GM12878 (cell line): ENCODE data around the gene KIFBP. TPM values are rescaled to one million over a fixed set of nuclear protein-coding genes. Genes with fewer than 3 reads are reported as not detected.

ENCODE experiments used
- ATAC-seq: fragments of 200-7000 bp; cut with Tn5 transposase; 3 replicates; pipeline ENCODE4 v1.9.1; 2020; ENCODE audit warnings: mild to moderate bottlenecking, moderate library complexity
- BruUV-seq: library from RNA; stranded (reverse); fragments of 400-500 nt; replicated peaks from 2 replicates; lab custom pipeline; 2021; lab: Mats Ljungman, UMichigan
- CTCF ChIA-PET: fragments of 300-600 bp; sonication (Branson Sonifier 250); formaldehyde crosslinking; extraction: SDS; loops from one replicate; lab custom pipeline; 2021; ENCODE audit warnings: inconsistent platforms; lab: Yijun Ruan, JAX
- POLR2A ChIA-PET: fragments of 350-600 bp; formaldehyde crosslinking; extraction: SDS; loops from one replicate; lab custom pipeline; 2021; ENCODE audit warnings: inconsistent platforms; lab: Charles Lee
- RAD21 ChIA-PET: fragments of 300-600 bp; sonication (Branson Sonifier 250); formaldehyde crosslinking; loops from one replicate; lab custom pipeline; 2023; ENCODE audit warnings: antibody characterized with exemption; ENCODE audit not compliant: unreplicated experiment; lab: Charles Lee
- SMC1A ChIA-PET: fragments of 300-600 bp; sonication (Branson Sonifier 250); formaldehyde crosslinking; loops from one replicate; lab custom pipeline; 2023; ENCODE audit not compliant: unreplicated experiment, uncharacterized antibody; lab: Charles Lee
- DNase-seq: peaks from one replicate; pipeline ENCODE4 v3.0.0-alpha.2; 2011; ENCODE audit warnings: low read depth, low spot score
- FAIRE-seq: peaks from 3 replicates; lab custom pipeline; 2011; peaks lifted over from hg19 to GRCh38; lab: Jason Lieb, UNC
- H2AFZ ChIP-seq: 2 replicates; pipeline ENCODE4 v1.6.0; 2011; ENCODE audit warnings: low read depth, low read length, control low read depth; ENCODE audit not compliant: control insufficient read depth
- H3K27ac ChIP-seq: 2 replicates; pipeline ENCODE4 v1.5.1; 2011; ENCODE audit warnings: control low read depth; ENCODE audit not compliant: control insufficient read depth, insufficient read depth
- H3K27me3 ChIP-seq, 2 experiments: replicated peaks in 1 of 2; 2 replicates each; pipeline versions ENCODE4 v1.6.0 to v1.6.1; 2011; ENCODE audit warnings: low read length in 1 of 2; ENCODE audit not compliant: control insufficient read depth in 2 of 2, insufficient read depth in 2 of 2
- H3K36me3 ChIP-seq, 2 experiments: 2 replicates each; pipeline ENCODE4 v1.5.1; 2011; ENCODE audit warnings: low read length in 1 of 2; ENCODE audit not compliant: control insufficient read depth in 2 of 2, insufficient read depth in 2 of 2
- H3K4me1 ChIP-seq: 2 replicates; pipeline ENCODE4 v1.6.1; 2011; ENCODE audit warnings: mild to moderate bottlenecking, low read length, moderate library complexity, mixed read lengths; ENCODE audit not compliant: control insufficient read depth, insufficient read depth
- H3K4me2 ChIP-seq: 2 replicates; pipeline ENCODE4 v1.6.0; 2011; ENCODE audit warnings: control low read depth; ENCODE audit not compliant: control insufficient read depth, insufficient read depth
- H3K4me3 ChIP-seq: fragments of 200-600 bp; sonication (generic); 2 replicates; pipeline ENCODE4 v1.5.1; 2016
- H3K79me2 ChIP-seq: 2 replicates; pipeline ENCODE4 v1.6.0; 2011; ENCODE audit warnings: low read length; ENCODE audit not compliant: control insufficient read depth, insufficient read depth
- H3K9ac ChIP-seq: 2 replicates; pipeline ENCODE4 v1.8.0; 2011; ENCODE audit warnings: low read length, control low read depth, mixed read lengths; ENCODE audit not compliant: control insufficient read depth, insufficient read depth
- H3K9me3 ChIP-seq: replicated peaks from 3 replicates; pipeline ENCODE4 v1.5.1; 2011; ENCODE audit warnings: mild to moderate bottlenecking, low read length; ENCODE audit not compliant: control insufficient read depth, insufficient read depth
- H4K20me1 ChIP-seq: 2 replicates; pipeline ENCODE4 v1.6.0; 2011; ENCODE audit not compliant: control insufficient read depth, insufficient read depth
- CUX1 ChIP-seq: IDR thresholded peaks from 2 replicates; pipeline ENCODE4 v1.6.1; 2012; ENCODE audit warnings: improper control_type of control experiment, low read depth, low read length; ENCODE audit not compliant: insufficient replicate concordance
- E4F1 ChIP-seq: fragments of 450-650 bp; IDR thresholded peaks from 2 replicates; pipeline ENCODE4 v1.6.1; 2018; ENCODE audit warnings: borderline replicate concordance, mild to moderate bottlenecking; ENCODE audit not compliant: partially characterized antibody
- SPI1 ChIP-seq: IDR thresholded peaks from 2 replicates; pipeline ENCODE4 v1.6.1; 2011; ENCODE audit warnings: low read depth, mild to moderate bottlenecking, low read length, moderate library complexity, borderline replicate concordance; ENCODE audit not compliant: insufficient read depth
- WGBS: methylation state at CpG from one replicate; pipeline ENCODE4 v1.1.6; 2016; ENCODE audit warnings: low lambda C conversion rate; ENCODE audit not compliant: insufficient replicate concordance, insufficient coverage; ENCODE audit errors: missing lambda C conversion rate; 5-methylcytosine and 5-hydroxymethylcytosine counted together
- in situ Hi-C: fragments of 300-500 bp; cut with MboI; formaldehyde crosslinking; loops from 9 replicates; pipeline ENCODE4 v1.14.3; 2018; ENCODE audit warnings: mixed read lengths
- intact Hi-C: fragments of 100-400 bp; cut with micrococcal nuclease; formaldehyde crosslinking; loops from one replicate; pipeline ENCODE4 v1.14.2; 2022; ENCODE audit not compliant: unreplicated experiment
- polyA plus RNA-seq, 11 experiments: library from polyadenylated mRNA; depleted of rRNA in 4 of 11; unstranded in 6 of 11; stranded (reverse) in 5 of 11; fragments of >200 nt; fragmentation: Nextera tagmentation in 4 of 11; fragmentation: Illumina TruSeq in 1 of 11; extraction: Ambion mirVana in 4 of 11; extraction: Trizol in 1 of 11; gene quantifications; 1 replicate in 1 of 11; 2 replicates in 10 of 11; pipeline versions ENCODE4 v1.2.1 to v1.2.3, GENCODE V29; 2011 to 2016; ENCODE audit warnings: inconsistent platforms in 2 of 11, missing spikeins in 2 of 11, low read depth in 1 of 11
- total RNA-seq, 4 experiments: library from RNA; depleted of rRNA in 3 of 4; stranded (reverse); fragments of >200 nt in 3 of 4; fragmentation: Illumina TruSeq in 1 of 4; extraction: Trizol in 1 of 4; gene quantifications; 2 replicates each; pipeline versions ENCODE4 v1.2.1 to v1.2.3, GENCODE V29; 2013 to 2021

KIFBP gene
- total and polyA plus RNA-seq, 10 of the 15 experiments (the other 5 are each of a cell fraction or from before 2014, with no cell fraction given): 8.6 to 29.5 (median 18.7) TPM

GRCh38 chr10:68997211-68997610, 8.6 kb downstream of the KIFBP start:
- Histone ChIP-seq H2AFZ (peak overlapping the region; percentile 72), H4K20me1 (no peaks in the 10 kb centered on the region), H3K4me2 (peak overlapping the region; percentile 39), H3K27ac (peak overlapping the region; percentile 90), H3K79me2 (peaks cover 20% of the 10 kb centered on the region), H3K9me3 (no peaks in the 10 kb centered on the region), H3K27me3 (no peaks in the 10 kb centered on the region), H3K4me1 (peaks cover 18% of the 10 kb centered on the region), H3K4me3 (peak overlapping the region; percentile 2; the same call in 1 of the 2 replicates), H3K36me3 (no peaks in the 10 kb centered on the region), H3K9ac (peak overlapping the region; percentile 0; the same call in 1 of the 2 replicates)
- 11% methylated on average over 3 of the region's 3 CpGs for WGBS
- ChIA-PET RAD21 (no interaction called here), SMC1A (no interaction called here), CTCF (no interaction called here), POLR2A (no interaction called here)
- BruUV-seq: no TSS peak
- no peak for FAIRE-seq
- no peak for TF ChIP-seq E4F1
- peak; percentile 73 for TF ChIP-seq SPI1
- no peak for TF ChIP-seq CUX1
- intact Hi-C loops: loop anchor here (10.0 kb wide), 2 partner anchors 318 to 398 kb away; no protein-coding TSS in a partner anchor
- DNase-seq: no peak
- in situ Hi-C loops: loop anchor here (10.0 kb wide), 2 partner anchors 228 to 408 kb away; partner anchors contain the start of gene HKDC1
- ATAC-seq: peak; percentile 49
